ENCODE data around the gene ZNF19. TPM values are rescaled to one million over a fixed set of nuclear protein-coding genes. Genes with fewer than 3 reads are reported as not detected.

Gene ZNF19
- total RNA-seq, 1 donor from 2014 or later, result 7.4 TPM

- Mint-ChIP-seq H3K9me3 (peaks cover 7% of the 10 kb centered on the region), H3K27me3 (ENCODE audit: low read depth) (peaks cover 48% of the 10 kb centered on the region), H3K27ac (ENCODE audit: unreplicated experiment) (no peak overlapping the region), H3K36me3 (ENCODE audit: low read depth) (peaks cover 5% of the 10 kb centered on the region), H3K4me1 (no peaks in the 10 kb centered on the region), H3K4me3 (no peak overlapping the region)
- TF ChIP-seq CTCF (conservative IDR thresholded peaks at IDR 0.05), result no peak
- DNase-seq (ENCODE audit: low read depth, low spot score), result no peak
These were observed 49.6 kb downstream of the ZNF19 start for GRCh38 chr16:71439523-71439922.

GRCh38 chr16:71436473-71436872 is 52.7 kb downstream of the ZNF19 start:
- Mint-ChIP-seq H3K27ac (ENCODE audit: unreplicated experiment) (no peak overlapping the region), H3K4me3 (no peak overlapping the region), H3K36me3 (ENCODE audit: low read depth) (no peaks in the 10 kb centered on the region), H3K9me3 (no peaks in the 10 kb centered on the region), H3K4me1 (no peaks in the 10 kb centered on the region), H3K27me3 (ENCODE audit: low read depth) (peaks cover 58% of the 10 kb centered on the region)
- no peak for TF ChIP-seq CTCF (conservative IDR thresholded peaks at IDR 0.05)
- no peak for DNase-seq (ENCODE audit: low read depth, low spot score)

- TF ChIP-seq CTCF (conservative IDR thresholded peaks at IDR 0.05), result no peak
- Mint-ChIP-seq H3K4me1 (no peaks in the 10 kb centered on the region), H3K27me3 (ENCODE audit: low read depth) (peaks cover 66% of the 10 kb centered on the region), H3K4me3 (no peak overlapping the region), H3K27ac (ENCODE audit: unreplicated experiment) (no peak overlapping the region), H3K9me3 (no peaks in the 10 kb centered on the region), H3K36me3 (ENCODE audit: low read depth) (no peaks in the 10 kb centered on the region)
- no peak for DNase-seq (ENCODE audit: low read depth, low spot score)
These were observed 56.2 kb downstream of the ZNF19 start for GRCh38 chr16:71432906-71433305.

GRCh38 chr16:71431991-71432390 is 57.1 kb downstream of the ZNF19 start:
- no peaks in the 10 kb centered on the region for H3K4me1 Mint-ChIP-seq
- no peak for DNase-seq (ENCODE audit: low read depth, low spot score)
- TF ChIP-seq CTCF (conservative IDR thresholded peaks at IDR 0.05), result no peak
- no peak overlapping the region for H3K27ac Mint-ChIP-seq (ENCODE audit: unreplicated experiment)
- H3K9me3 Mint-ChIP-seq, result no peaks in the 10 kb centered on the region
- H3K36me3 Mint-ChIP-seq (ENCODE audit: low read depth), result no peaks in the 10 kb centered on the region
- H3K4me3 Mint-ChIP-seq, result no peak overlapping the region
- H3K27me3 Mint-ChIP-seq (ENCODE audit: low read depth), result peaks cover 65% of the 10 kb centered on the region

GRCh38 chr16:71431176-71431575 is 57.9 kb downstream of the ZNF19 start:
- peaks cover 5% of the 10 kb centered on the region for H3K9me3 Mint-ChIP-seq
- H3K36me3 Mint-ChIP-seq (ENCODE audit: low read depth), result peaks cover 5% of the 10 kb centered on the region
- no peak overlapping the region for H3K4me3 Mint-ChIP-seq
- H3K27ac Mint-ChIP-seq (ENCODE audit: unreplicated experiment), result no peak overlapping the region
- peaks cover 7% of the 10 kb centered on the region for H3K4me1 Mint-ChIP-seq
- peaks cover 66% of the 10 kb centered on the region for H3K27me3 Mint-ChIP-seq (ENCODE audit: low read depth)
- TF ChIP-seq CTCF (conservative IDR thresholded peaks at IDR 0.05), result no peak
- DNase-seq (ENCODE audit: low read depth, low spot score), result no peak

GRCh38 chr16:71430744-71431143 is 58.4 kb downstream of the ZNF19 start:
- DNase-seq (ENCODE audit: low read depth, low spot score), result no peak
- no peak overlapping the region for H3K27ac Mint-ChIP-seq (ENCODE audit: unreplicated experiment)
- H3K36me3 Mint-ChIP-seq (ENCODE audit: low read depth), result peaks cover 5% of the 10 kb centered on the region
- H3K4me3 Mint-ChIP-seq, result no peak overlapping the region
- TF ChIP-seq CTCF (conservative IDR thresholded peaks at IDR 0.05), result no peak
- peaks cover 66% of the 10 kb centered on the region for H3K27me3 Mint-ChIP-seq (ENCODE audit: low read depth)
- H3K9me3 Mint-ChIP-seq, result peaks cover 5% of the 10 kb centered on the region
- H3K4me1 Mint-ChIP-seq, result peaks cover 7% of the 10 kb centered on the region
